ENCODE results near the gene GPR141. TPM values are rescaled to one million over a fixed set of nuclear protein-coding genes. Genes with fewer than 3 reads are reported as not detected.

The GPR141 gene
- total RNA-seq, 6 experiments from 2014 or later: not detected

- no peak for TF ChIP-seq CTCF (IDR thresholded peaks at IDR 0.05)
- no peaks in the 10 kb centered on the region for H3K4me1 Mint-ChIP-seq (ENCODE audit: low read depth)
- H3K4me3 Mint-ChIP-seq: no peak overlapping the region
- no peak for DNase-seq
- no peak overlapping the region for H3K27ac Mint-ChIP-seq
- no peaks in the 10 kb centered on the region for H3K27me3 Mint-ChIP-seq (ENCODE audit: insufficient read depth)
- peaks cover 40% of the 10 kb centered on the region for H3K9me3 Mint-ChIP-seq
- peaks cover 6% of the 10 kb centered on the region; the same call in 1 of the 2 replicates for H3K36me3 Mint-ChIP-seq (ENCODE audit: low read depth)
Observed at GRCh38 chr7:37784015-37784414, 100.4 kb downstream of the GPR141 start.

- no peaks in the 10 kb centered on the region for H3K27me3 Mint-ChIP-seq (ENCODE audit: insufficient read depth)
- H3K27ac Mint-ChIP-seq: no peak overlapping the region
- H3K9me3 Mint-ChIP-seq: peaks cover 23% of the 10 kb centered on the region
- TF ChIP-seq CTCF (IDR thresholded peaks at IDR 0.05): no peak
- DNase-seq: no peak
- peaks cover 6% of the 10 kb centered on the region; the same call in 1 of the 2 replicates for H3K36me3 Mint-ChIP-seq (ENCODE audit: low read depth)
- no peak overlapping the region for H3K4me3 Mint-ChIP-seq
- no peaks in the 10 kb centered on the region for H3K4me1 Mint-ChIP-seq (ENCODE audit: low read depth)
Observed at GRCh38 chr7:37786741-37787569, 103.4 kb downstream of the GPR141 start.

Other genes with a start within 250 kb of the GPR141 start
- gene ELMO1, start 234.9 kb upstream of the GPR141 start, total RNA-seq (2021; fragmentation: NEBNext Ultra II Directional; extraction: Animal tissue kit (Norgen Biotek cat#: 25700)): not detected
- not detected for gene NME8, start 164.8 kb downstream of the GPR141 start, total RNA-seq (2021; fragmentation: NEBNext Ultra II Directional; extraction: Animal tissue kit (Norgen Biotek cat#: 25700))
- gene SFRP4, start 233.1 kb downstream of the GPR141 start, total RNA-seq (2021; fragmentation: NEBNext Ultra II Directional; extraction: Animal tissue kit (Norgen Biotek cat#: 25700)): not detected
- not detected for gene EPDR1, start 236.9 kb downstream of the GPR141 start, total RNA-seq (2021; fragmentation: NEBNext Ultra II Directional; extraction: Animal tissue kit (Norgen Biotek cat#: 25700))